GM18519 (cell line): Measurements from ENCODE around the gene MPI.
"Not testable (repeated sequence)": the region's sequence is repeated elsewhere in the genome, so short reads cannot be mapped to it uniquely, and the experiment has no call there.

Experiments
- ATAC-seq: cut with Tn5 transposase; IDR thresholded peaks from one replicate; pipeline ENCODE4 v1.9.1; 2021; ENCODE audit warnings: mild to moderate bottlenecking, moderate library complexity; ENCODE audit not compliant: unreplicated experiment, low FRiP score

The MPI gene

GRCh38 chr15:74920456-74920855, 30.6 kb downstream of the MPI start:
- no peak for ATAC-seq

GRCh38 chr15:74924525-74924924, 34.7 kb downstream of the MPI start:
- ATAC-seq = no peak

GRCh38 chr15:74928771-74929198, 38.9 kb downstream of the MPI start:
- ATAC-seq = no peak

- no peak for ATAC-seq
These were observed 43.7 kb downstream of the MPI start for GRCh38 chr15:74933573-74933972.

- not testable (repeated sequence) for ATAC-seq
These were observed 45.4 kb downstream of the MPI start for GRCh38 chr15:74935193-74935592.

- ATAC-seq = peak; percentile 6
These were observed 47.4 kb downstream of the MPI start for GRCh38 chr15:74937272-74937589.

GRCh38 chr15:74937590-74938371, 47.9 kb downstream of the MPI start, which contains the start of gene COX5A:
TSS of gene COX5A (minus strand) at chr15:74938073. CDS start at chr15:74938014, 59 bp downstream.
- peak; percentile 66 for ATAC-seq

GRCh38 chr15:74950078-74950908, 60.5 kb downstream of the MPI start:
- ATAC-seq = no peak

- ATAC-seq = no peak
These were observed 61.2 kb downstream of the MPI start for GRCh38 chr15:74951006-74951405.
